Activated naive CD4-positive, alpha-beta T cell treated with anti-CD3 and anti-CD28 coated beads, Interleukin-2, amount 50 U/mL, for 24 hours (primary cell): ENCODE data around the gene MT1HL1.

Experiments
- H3K27ac Mint-ChIP-seq: one replicate; pipeline ENCODE4 v1.8.0; 2021; ENCODE audit warnings: mild to moderate bottlenecking, mixed read lengths
- H3K27me3 Mint-ChIP-seq: one replicate; pipeline ENCODE4 v1.8.0; 2021; ENCODE audit warnings: mixed read lengths
- H3K36me3 Mint-ChIP-seq: one replicate; pipeline ENCODE4 v1.8.0; 2021; ENCODE audit warnings: mixed read lengths
- H3K4me1 Mint-ChIP-seq: one replicate; pipeline ENCODE4 v1.8.0; 2021; ENCODE audit warnings: mixed read lengths
- H3K4me3 Mint-ChIP-seq: one replicate; pipeline ENCODE4 v1.8.0; 2021; ENCODE audit warnings: mild to moderate bottlenecking, mixed read lengths
- H3K9me3 Mint-ChIP-seq: one replicate; pipeline ENCODE4 v1.8.0; 2021; ENCODE audit warnings: mixed read lengths

Gene MT1HL1

GRCh38 chr1:236959112-236959511, 45.1 kb downstream of the MT1HL1 start:
- Mint-ChIP-seq H3K4me3 (no peak overlapping the region), H3K9me3 (peaks cover 9% of the 10 kb centered on the region), H3K4me1 (no peaks in the 10 kb centered on the region), H3K27me3 (peaks cover 20% of the 10 kb centered on the region), H3K36me3 (no peaks in the 10 kb centered on the region), H3K27ac (no peak overlapping the region)

GRCh38 chr1:236957235-236957634, 47.0 kb downstream of the MT1HL1 start:
- no peak overlapping the region for H3K27ac Mint-ChIP-seq

More at GRCh38 chr1:236957235-236957634, 47.0 kb downstream of the MT1HL1 start:
- Mint-ChIP-seq H3K9me3 (peaks cover 9% of the 10 kb centered on the region), H3K27me3 (peaks cover 16% of the 10 kb centered on the region), H3K4me1 (no peaks in the 10 kb centered on the region), H3K4me3 (no peak overlapping the region), H3K36me3 (no peaks in the 10 kb centered on the region)
